GM21786 (cell line): ENCODE measurements around the gene ZNF280C.

Experiments
- ATAC-seq: cut with Tn5 transposase; IDR thresholded peaks from one replicate; pipeline ENCODE4 v1.9.1; 2021; ENCODE audit not compliant: unreplicated experiment

The ZNF280C gene

DNA sequence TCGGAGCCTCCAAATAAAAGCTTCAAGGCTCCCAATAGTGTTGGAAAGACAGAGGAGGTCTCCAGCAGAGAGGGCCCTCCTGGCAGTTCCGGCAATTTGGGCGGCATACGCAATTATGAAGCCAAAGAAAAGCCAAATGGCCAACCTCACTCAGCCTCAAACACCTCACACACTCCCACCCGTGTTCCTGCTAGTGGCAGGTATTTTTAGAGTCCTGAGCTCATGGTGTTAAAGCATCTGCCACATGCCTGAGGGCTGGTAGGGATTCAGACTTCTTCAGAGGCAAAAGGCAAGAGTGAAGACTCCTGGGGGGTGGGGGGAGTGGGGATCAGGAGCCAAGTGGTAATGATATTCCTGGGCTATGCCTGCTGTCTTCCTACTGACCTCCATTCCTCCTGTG, 89.5 kb downstream of the ZNF280C start:
- no peak for ATAC-seq

DNA sequence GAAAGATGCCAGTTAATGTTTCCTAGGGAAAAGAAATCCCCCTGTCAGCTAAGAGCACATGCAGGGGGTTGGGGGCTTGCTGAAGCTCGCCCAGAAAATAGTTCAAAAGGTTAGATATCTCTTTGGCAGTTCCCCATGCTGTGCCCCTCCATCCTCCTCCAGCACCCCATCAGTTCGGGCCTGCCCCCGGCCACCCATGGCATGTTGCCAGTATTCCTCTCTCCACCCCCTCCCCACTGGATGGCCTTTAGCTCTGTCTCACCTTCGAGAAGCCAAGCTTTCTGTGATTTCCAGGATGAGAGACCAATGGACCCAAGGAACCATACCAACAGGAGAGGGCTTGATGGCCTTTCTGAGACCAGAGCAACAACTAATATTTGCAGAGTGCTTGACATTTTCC, 91.8 kb downstream of the ZNF280C start:
- ATAC-seq: no peak

DNA sequence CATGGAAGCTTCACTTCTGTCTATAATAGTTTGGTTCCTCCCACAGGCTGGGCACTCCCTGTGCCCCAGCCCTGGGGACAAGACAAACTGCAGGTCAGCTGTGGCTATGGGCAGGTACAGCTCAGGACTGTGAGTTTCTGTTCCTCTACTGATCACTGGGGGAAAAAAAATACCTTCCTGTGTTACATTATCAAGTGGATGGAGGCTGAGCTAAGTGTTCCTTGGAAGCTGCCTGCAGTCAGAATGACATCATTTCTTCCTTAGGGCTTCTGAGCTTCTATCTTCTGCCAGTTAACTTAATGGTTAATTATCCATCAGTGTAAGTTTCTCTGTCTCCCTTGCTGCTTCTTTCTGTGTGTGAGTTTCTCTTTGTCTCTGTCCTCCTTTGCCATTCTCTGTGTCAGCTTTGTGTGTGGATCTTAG, 92.3 kb downstream of the ZNF280C start:
- peak; percentile 81 for ATAC-seq

DNA sequence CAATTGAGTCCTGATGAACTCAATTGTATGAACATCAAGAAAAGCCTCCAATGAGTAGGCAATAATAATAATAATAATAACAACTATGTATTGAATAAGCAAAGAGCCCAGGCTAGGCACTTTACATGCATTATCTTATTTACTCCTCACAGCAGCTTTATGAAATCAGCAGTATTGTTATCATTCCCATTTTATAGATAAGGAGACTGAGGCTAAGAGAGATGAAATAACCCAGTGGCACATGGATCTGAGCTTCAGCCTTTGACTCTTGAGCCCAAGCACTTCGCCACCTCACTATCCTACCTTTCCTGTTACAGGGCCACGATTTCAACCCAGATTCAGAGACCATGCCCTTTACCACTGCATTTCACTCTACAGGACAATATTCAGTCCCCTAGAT, 93.8 kb downstream of the ZNF280C start:
- no peak for ATAC-seq

DNA sequence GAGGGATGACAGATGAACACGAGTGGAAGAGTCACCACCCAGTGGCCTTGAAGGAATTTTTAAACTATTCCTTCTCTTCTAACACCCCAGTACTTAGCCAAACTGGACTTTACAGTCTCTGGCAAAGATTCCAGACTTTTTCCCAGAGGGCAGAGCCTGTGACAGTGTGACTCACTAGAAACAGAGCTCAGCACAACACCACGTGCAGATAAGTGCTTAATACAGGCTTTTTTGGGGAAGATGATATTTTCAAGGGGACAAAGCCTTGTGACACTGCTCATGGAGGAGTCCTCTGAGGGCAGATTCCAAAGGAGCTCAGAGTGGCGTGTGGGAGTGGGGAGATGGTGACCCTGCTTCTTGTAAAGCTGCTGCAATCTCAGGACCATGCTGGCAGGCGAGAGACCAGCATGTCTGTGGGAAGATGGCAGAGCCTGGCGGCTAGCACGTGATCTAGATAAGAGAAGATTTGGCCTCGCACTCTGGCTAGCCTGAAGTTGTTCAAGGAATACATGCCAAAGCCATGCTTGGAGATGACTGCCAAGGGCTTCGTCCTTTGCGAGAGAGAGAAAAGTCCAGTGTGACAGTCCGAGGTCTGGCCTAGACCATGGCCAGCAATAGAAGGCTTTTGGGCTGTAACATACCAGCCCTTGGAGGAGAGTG, 94.5 kb downstream of the ZNF280C start:
- no peak for ATAC-seq

DNA sequence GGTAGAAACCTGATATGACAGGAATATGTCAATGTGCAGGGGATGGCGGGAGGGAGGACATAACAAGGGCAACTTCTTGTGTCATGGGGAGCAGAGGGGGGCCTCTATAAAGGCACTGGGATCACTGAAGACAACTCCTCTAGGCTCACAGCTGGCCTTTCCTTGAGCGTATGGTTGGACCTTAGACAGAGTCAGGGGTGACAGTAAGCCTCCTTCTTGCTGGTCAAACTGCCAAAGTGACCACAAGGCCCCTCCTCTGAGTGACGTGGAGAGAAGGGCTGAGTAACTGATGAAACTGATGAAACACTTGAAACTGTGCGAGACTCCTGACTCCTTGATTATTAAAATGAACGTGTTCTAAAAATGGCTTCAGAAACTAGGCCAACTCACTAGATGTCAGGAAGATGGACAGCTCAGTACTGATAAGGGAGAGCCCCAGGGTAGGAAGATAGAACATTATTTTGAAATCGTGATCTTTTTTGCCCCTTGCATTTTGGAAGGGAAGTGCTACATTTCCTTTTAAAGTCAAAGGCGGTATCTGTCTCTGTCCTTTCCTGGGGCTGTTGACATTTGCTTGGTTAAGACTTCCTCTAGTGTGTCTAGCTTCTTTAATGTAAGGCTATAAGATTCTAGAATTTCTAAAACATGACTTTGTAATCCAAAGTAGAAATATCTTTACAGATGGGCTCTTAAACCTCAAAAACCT, 95.4 kb downstream of the ZNF280C start:
- ATAC-seq: peak; percentile 45

DNA sequence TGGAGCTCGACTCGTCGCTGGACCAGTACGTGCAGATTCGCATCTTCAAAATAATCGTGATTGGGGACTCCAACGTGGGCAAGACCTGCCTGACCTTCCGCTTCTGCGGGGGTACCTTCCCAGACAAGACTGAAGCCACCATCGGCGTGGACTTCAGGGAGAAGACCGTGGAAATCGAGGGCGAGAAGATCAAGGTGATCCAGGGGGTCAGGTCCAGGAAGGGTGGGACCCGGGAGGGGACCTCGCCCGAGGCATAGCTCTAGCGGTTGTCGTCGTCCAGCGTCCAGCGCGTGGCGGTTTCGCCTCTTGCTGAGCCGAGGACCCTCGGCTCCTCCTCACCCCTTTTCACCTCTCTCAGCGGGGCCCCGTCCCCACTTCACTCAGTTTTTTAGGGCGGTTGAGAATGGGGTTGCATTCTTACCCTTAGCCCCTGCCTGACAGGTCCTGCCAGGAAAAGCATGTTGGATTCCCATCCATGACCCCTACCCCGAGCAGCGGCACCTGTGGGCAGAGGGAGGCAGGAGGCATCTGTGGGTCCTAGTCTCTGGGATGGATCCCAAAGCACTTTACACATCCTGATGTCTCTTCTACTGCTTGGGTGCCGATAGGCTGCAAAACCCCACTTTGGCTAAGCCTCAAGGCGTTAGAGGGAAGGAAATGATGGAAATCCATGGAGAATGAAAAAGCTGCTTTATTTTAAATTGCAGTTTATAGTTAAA, 96.4 kb downstream of the ZNF280C start:
- no peak for ATAC-seq

DNA sequence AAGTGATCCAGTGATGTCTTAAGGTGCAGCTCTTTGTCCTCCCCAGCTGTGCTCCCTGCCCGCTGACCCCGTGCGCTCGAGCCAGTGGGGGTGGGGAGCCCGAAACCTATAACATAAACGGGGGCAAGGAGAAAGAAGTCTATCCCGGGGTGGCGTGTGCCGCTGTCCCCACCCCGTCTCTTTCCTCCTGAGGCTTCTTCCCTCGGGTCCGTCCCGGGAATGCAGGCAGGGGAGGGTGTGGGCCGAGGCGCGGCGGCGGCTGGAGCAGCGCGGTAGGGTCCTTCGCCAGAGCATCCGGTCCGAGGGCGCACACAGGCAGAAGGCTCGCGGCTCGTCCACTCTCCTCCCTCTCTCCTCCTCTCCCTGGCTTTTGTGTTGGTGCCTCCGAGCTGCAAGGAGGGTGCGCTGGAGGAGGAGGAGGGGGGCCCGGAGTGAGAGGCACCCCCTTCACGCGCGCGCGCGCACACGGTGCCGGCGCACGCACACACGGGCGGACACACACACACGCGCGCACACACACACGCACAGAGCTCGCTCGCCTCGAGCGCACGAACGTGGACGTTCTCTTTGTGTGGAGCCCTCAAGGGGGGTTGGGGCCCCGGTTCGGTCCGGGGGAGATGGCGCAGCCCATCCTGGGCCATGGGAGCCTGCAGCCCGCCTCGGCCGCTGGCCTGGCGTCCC, 97.1 kb downstream of the ZNF280C start, which contains the start of gene RAB33A:
Gene RAB33A, plus strand, starts transcription at position 517 of the 681 bp plus-strand sequence. Its CDS starts 101 bp downstream, at position 618.
- no peak for ATAC-seq

DNA sequence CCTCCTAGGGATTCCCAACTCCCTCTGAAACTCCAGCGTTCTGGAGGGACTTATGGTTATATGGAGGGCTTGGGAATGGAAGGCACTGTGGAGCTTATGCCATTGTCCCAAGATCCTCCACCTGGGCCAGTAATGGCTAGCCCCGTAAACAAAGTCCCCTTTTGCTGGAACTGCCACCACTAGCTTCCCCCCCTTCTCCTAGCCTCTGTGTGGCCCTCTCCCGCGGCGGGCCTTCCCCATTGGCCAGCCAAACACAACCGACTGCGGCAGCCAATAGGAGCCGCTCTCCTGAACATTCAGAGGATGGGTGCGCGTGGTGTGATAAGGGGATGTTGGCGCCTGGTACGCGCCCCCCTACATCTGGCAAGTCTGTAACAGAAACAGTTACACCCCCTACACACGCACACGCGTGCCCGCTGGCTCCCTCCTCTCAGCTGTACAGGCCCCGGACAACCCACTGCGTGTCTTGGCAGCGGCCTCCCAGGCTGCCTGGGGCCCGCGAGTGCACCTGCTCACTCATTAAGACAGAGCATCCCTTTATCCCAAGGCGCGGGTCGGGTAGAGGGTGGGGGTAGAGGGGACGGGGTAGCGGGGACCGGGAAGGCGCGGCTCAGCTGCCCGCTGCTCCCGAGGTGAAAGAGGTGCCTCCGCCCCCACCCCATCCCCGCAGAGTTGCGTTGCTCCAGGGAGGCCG, 97.8 kb downstream of the ZNF280C start:
- ATAC-seq: peak; percentile 64

- no peak for ATAC-seq
These were observed 101.7 kb downstream of the ZNF280C start for GRCh38 chrX:130167040-130167439.

GRCh38 chrX:130166503-130166777, 102.3 kb downstream of the ZNF280C start:
- ATAC-seq: no peak

GRCh38 chrX:130165703-130166502, 102.8 kb downstream of the ZNF280C start, which contains the start of gene AIFM1:
AIFM1 (minus strand) TSS chrX:130165841; CDS start chrX:130165656, 185 bp downstream.
- ATAC-seq: peak; percentile 83

DNA sequence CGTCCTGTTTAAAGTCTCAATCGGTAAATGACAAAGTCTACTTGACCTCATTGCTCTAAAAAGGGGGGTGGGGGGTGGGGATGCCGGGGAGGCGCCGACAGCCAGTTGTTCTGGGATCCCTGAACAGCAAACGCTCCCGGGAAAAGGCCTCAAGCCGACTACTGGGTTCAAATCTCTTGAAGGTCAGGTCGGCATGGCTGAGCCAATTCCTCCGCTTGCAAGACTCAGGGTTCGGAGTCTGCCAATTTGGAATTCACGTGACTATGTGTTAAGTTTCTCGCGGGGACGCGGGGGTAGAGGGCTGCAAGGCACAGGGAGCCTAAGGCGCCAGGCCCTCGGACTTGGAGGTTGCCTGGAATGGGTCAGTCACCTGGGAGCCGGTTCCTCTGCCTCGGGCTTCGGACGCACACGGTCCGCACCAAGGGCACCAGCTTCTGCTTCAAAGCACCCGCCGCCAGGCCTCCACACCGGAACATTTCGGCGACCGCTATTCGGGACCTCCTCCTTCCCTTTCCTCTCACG, 103.5 kb downstream of the ZNF280C start:
- ATAC-seq: no peak

DNA sequence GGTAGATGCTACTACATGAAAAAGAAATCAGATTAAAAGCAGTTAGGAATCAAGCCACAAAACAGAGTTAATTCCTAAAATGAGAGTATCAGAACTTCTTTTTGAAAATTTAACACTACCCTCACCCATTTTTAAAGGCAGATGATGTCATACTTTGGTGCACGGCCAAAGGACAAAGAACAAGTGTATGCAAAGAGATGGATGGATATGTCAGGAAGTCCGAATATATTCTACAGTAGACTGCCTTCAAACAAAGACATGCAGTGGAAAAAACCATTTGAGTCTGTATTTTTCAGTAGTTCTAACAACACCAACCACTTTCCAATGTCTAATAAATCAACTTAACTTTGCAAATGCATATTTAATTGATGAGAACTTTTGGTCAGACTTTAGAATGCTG, 105.3 kb downstream of the ZNF280C start:
- no peak for ATAC-seq

DNA sequence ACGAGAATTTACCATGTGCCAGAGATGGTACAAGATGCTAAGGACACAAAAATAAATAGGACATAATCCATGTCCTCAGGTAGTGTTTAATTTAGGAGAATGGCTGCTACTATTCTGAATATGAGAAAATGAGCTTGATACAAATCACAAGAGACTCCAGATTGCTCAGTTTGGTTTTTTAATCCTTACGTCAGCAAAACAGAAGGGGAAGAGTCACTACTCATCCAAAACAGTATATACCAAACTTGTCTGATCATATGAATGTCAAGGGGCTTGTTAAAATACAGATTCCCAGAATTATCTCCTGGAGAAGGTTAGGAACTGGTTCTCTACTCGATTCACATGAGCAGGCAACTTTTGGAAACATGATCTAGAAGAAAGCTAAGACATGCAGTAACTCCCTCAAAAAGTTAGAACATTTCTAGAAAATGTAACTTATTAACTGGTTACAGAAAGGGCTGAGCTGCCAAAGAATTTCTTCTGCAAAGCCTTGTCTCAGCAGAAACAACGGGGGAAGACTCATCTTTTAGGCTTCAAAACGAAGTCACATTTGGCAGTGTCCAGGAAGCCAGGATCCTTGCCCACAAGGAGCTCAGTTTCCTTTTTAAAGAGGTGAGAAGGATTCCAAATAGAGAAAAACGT, 106.5 kb downstream of the ZNF280C start:
- no peak for ATAC-seq

DNA sequence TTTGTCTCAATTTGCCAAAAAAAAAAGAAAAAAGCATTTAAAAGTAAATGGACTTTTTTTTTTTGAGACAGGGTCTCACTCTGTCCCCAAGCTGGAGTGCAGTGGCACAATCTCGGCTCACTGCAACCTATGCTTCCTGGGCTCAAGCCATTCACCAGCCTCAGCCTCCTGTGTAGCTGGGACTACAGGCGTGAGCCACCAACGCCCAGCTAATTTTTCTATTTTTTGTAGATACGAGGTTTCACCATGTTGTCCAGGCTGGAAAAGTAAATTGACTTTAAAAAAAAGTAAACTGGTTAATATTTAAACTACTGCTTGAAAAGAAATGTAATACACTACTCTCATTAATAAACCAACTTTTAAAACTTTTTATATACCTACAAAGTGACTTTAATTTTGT, 108.9 kb downstream of the ZNF280C start:
- no peak for ATAC-seq

DNA sequence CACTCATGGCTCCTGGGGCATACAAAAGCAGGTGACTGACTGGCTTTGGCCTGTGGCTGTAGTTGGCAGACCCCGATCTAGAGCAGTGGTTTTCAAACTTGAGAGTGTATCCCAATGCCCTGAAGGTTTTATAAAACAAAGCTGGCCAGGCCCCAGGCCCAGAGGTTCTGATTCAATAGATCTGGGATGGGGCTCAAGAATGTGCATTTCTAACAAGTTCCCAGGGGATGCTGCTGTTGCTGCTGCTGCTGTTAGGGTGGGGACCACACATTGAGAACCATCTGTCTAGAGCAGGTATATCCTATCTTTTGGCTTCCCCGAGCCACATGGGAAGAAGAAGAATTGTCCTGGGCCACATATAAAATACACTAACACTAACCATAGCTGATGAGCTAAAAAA, 110.4 kb downstream of the ZNF280C start:
- ATAC-seq: no peak

DNA sequence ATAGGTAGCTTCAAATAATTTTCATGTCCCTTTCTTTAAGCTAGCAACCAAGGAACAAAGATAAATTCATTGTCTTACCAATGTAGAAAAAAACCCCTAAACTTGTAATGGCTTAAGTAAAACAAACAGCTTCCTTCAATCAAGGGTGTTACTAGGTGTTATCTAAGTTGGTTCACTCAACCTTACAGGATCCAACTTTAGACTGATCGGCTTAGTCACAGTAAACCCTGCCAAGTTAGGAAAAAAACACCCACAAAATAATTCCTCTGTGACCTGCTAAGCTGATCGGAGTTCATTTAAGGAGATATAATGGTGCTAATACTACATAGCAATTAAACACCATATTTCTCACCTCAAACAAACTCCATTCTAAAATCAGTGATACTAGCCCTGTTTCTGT, 113.1 kb downstream of the ZNF280C start:
- no peak for ATAC-seq
